HFFc6 (cell line): Measurements from ENCODE around the gene URGCP. TPM values are rescaled to one million over a fixed set of nuclear protein-coding genes. Genes with fewer than 3 reads are reported as not detected.

Experiments used
- DNase-seq: peaks from one replicate; pipeline ENCODE4 v3.0.0-alpha.2; 2018
- H3K27ac Mint-ChIP-seq: 2 replicates; pipeline ENCODE4 v1.8.0; 2020; ENCODE audit warnings: mild to moderate bottlenecking, mixed read lengths
- H3K27me3 Mint-ChIP-seq: 2 replicates; pipeline ENCODE4 v1.8.0; 2021; ENCODE audit warnings: mild to moderate bottlenecking, moderate library complexity, mixed read lengths; ENCODE audit not compliant: insufficient read depth
- H3K36me3 Mint-ChIP-seq: 2 replicates; pipeline ENCODE4 v1.8.0; 2021; ENCODE audit warnings: low read depth, mixed read lengths
- H3K4me1 Mint-ChIP-seq: 2 replicates; pipeline ENCODE4 v1.8.0; 2020; ENCODE audit warnings: low read depth, mixed read lengths
- H3K4me3 Mint-ChIP-seq: 2 replicates; pipeline ENCODE4 v1.8.0; 2020; ENCODE audit warnings: mild to moderate bottlenecking, moderate library complexity, mixed read lengths
- H3K9me3 Mint-ChIP-seq: 2 replicates; pipeline ENCODE4 v1.8.0; 2020; ENCODE audit warnings: mild to moderate bottlenecking, mixed read lengths
- long read RNA-seq: library from polyadenylated mRNA; unstranded; transcript quantifications from one replicate; pipeline ENCODE4 v2.0.0, GENCODE V29; 2019
- total RNA-seq, 6 experiments: library from RNA; stranded (reverse); fragmentation: NEBNext Ultra II Directional; extraction: Animal tissue kit (Norgen Biotek cat#: 25700); gene quantifications; 2 replicates in 1 of 6; 3 replicates in 5 of 6; pipeline ENCODE4 v1.2.3, GENCODE V29; 2021
- TF ChIP-seq, protein P1 (sequence below): fragments of 200-600 bp; sonication (generic); IDR thresholded peaks from 2 replicates; pipeline ENCODE4 v1.5.0; 2021; ENCODE audit warnings: antibody characterized with exemption, mild to moderate bottlenecking

Gene URGCP, protein sequence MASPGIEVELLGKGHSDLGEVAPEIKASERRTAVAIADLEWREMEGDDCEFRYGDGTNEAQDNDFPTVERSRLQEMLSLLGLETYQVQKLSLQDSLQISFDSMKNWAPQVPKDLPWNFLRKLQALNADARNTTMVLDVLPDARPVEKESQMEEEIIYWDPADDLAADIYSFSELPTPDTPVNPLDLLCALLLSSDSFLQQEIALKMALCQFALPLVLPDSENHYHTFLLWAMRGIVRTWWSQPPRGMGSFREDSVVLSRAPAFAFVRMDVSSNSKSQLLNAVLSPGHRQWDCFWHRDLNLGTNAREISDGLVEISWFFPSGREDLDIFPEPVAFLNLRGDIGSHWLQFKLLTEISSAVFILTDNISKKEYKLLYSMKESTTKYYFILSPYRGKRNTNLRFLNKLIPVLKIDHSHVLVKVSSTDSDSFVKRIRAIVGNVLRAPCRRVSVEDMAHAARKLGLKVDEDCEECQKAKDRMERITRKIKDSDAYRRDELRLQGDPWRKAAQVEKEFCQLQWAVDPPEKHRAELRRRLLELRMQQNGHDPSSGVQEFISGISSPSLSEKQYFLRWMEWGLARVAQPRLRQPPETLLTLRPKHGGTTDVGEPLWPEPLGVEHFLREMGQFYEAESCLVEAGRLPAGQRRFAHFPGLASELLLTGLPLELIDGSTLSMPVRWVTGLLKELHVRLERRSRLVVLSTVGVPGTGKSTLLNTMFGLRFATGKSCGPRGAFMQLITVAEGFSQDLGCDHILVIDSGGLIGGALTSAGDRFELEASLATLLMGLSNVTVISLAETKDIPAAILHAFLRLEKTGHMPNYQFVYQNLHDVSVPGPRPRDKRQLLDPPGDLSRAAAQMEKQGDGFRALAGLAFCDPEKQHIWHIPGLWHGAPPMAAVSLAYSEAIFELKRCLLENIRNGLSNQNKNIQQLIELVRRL
- total RNA-seq: 10 to 100 TPM; 41.4 to 53.2 (median 43.2) TPM
- long read RNA-seq, full-length matches to known transcripts: 21 of 30 reads
- long read RNA-seq, partial matches to known transcripts: 1 of 30 reads
- long read RNA-seq, other reads (novel, unspliced or antisense): 8 of 30 reads

- DNase-seq: no peak
- Mint-ChIP-seq H3K27ac (peak within 1 kb of the TSS; percentile 98), H3K27me3 (no peaks in the 10 kb centered on the region), H3K4me1 (peaks cover 38% of the 10 kb centered on the region), H3K4me3 (peak within 1 kb of the TSS; percentile 97), H3K9me3 (no peaks in the 10 kb centered on the region), H3K36me3 (peaks cover 21% of the 10 kb centered on the region)
- TF ChIP-seq, protein P1, sequence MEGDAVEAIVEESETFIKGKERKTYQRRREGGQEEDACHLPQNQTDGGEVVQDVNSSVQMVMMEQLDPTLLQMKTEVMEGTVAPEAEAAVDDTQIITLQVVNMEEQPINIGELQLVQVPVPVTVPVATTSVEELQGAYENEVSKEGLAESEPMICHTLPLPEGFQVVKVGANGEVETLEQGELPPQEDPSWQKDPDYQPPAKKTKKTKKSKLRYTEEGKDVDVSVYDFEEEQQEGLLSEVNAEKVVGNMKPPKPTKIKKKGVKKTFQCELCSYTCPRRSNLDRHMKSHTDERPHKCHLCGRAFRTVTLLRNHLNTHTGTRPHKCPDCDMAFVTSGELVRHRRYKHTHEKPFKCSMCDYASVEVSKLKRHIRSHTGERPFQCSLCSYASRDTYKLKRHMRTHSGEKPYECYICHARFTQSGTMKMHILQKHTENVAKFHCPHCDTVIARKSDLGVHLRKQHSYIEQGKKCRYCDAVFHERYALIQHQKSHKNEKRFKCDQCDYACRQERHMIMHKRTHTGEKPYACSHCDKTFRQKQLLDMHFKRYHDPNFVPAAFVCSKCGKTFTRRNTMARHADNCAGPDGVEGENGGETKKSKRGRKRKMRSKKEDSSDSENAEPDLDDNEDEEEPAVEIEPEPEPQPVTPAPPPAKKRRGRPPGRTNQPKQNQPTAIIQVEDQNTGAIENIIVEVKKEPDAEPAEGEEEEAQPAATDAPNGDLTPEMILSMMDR: no peak
Measured at GRCh38 chr7:43906331-43907010, at the start of gene URGCP. Gene URGCP (minus strand): TSS chr7:43906596. CDS start chr7:43906575, 21 bp downstream.

GRCh38 chr7:43956027-43956426 lies 49.6 kb upstream of the URGCP start:
- H3K27ac Mint-ChIP-seq: no peak overlapping the region
- no peak for DNase-seq
- peaks cover 6% of the 10 kb centered on the region for H3K4me1 Mint-ChIP-seq
- no peaks in the 10 kb centered on the region for H3K9me3 Mint-ChIP-seq
- TF ChIP-seq, protein P1: no peak
- no peak overlapping the region for H3K4me3 Mint-ChIP-seq
- peaks cover 1% of the 10 kb centered on the region; the same call in 1 of the 2 replicates for H3K27me3 Mint-ChIP-seq
- peaks cover 19% of the 10 kb centered on the region for H3K36me3 Mint-ChIP-seq

DNA sequence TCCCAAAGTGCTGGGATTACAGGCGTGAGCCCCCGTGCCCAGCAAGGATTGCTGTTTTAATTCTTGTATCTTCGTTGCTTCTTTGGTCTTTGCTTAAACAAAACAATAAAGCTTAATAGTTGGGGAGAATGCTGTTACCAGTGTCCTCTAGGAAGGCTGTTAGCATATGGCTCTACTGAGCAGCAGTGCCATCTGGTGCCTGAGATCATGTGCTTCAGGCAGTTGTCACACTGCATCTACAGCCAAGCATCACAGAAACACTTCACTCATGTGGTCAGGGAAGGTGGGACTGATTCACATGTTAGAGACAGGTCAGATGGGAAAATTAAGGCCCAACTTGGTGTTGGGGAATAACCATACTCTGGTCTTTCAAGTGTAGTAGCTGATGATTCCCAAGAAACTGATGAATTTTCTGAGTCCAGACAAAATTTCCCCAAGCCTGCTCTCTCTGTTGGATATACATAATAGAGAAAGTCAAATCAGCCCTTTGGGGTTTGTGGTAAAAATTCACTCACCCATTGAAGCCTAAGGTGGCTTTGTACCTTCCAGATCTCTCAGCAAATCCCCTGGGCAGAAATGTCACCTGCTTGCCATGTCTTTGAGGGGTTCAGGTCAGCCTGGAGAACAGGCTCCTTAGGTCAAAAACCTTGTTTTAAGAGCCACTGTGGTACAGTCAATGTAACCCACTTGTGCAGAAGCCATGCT lies 48.3 kb upstream of the URGCP start:
- Mint-ChIP-seq H3K4me1 (peaks cover 6% of the 10 kb centered on the region), H3K9me3 (no peaks in the 10 kb centered on the region), H3K27ac (no peak overlapping the region), H3K4me3 (no peak overlapping the region), H3K36me3 (peaks cover 10% of the 10 kb centered on the region), H3K27me3 (peaks cover 1% of the 10 kb centered on the region; the same call in 1 of the 2 replicates)
- DNase-seq: peak; percentile 68
- TF ChIP-seq, protein P1: peak; percentile 76

DNA sequence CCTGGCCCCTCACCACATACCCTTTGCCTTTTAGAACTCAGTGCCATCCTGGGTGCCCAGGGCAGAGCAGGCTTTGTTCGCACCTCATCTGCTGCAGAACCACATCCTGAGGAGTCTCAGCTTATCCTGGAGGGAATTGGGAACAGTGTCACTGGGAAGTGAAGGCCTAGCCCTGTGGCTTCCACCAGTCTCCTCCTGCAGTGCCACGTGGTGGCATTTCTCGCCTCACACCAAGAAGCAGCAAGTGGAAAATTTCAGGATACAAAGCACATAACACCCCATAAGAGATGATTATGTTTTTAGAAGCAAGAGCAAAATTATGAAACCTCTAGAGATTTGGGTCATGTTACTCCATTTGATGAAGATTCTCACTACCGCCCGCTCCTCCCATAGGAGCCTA lies 46.7 kb upstream of the URGCP start:
- Mint-ChIP-seq H3K36me3 (peaks cover 6% of the 10 kb centered on the region; the same call in 1 of the 2 replicates), H3K27ac (no peak overlapping the region), H3K27me3 (peaks cover 1% of the 10 kb centered on the region; the same call in 1 of the 2 replicates), H3K9me3 (no peaks in the 10 kb centered on the region), H3K4me1 (peaks cover 9% of the 10 kb centered on the region), H3K4me3 (no peak overlapping the region)
- DNase-seq: no peak
- TF ChIP-seq, protein P1: no peak
